Ovary (tissue), 9 donors: ENCODE data around the gene OCA2. TPM values are rescaled to one million over a fixed set of nuclear protein-coding genes. Genes with fewer than 3 reads are reported as not detected.

Source experiments
- DNase-seq, 5 donors: peaks; one replicate each; pipeline ENCODE4 v3.0.0-alpha.2; 2019 to 2020
- H3K27ac ChIP-seq, 2 donors: fragments of 200-600 bp; one replicate each; pipeline versions ENCODE4 v1.5.1 to v1.8.0; 2019 to 2022
- H3K27me3 ChIP-seq: fragments of 200-600 bp; one replicate; pipeline ENCODE4 v1.8.0; 2022
- H3K36me3 ChIP-seq: fragments of 200-600 bp; sonication (generic); one replicate; pipeline ENCODE4 v1.5.1; 2019
- H3K4me1 ChIP-seq: one replicate; pipeline ENCODE4 v1.8.1; 2013; ENCODE audit warnings: mild to moderate bottlenecking, moderate library complexity; ENCODE audit not compliant: insufficient read depth
- H3K4me3 ChIP-seq: fragments of 200-600 bp; sonication (generic); one replicate; pipeline ENCODE4 v1.5.1; 2017
- H3K9me3 ChIP-seq, 2 donors: fragments of 200-600 bp in 1 of 2; sonication (generic) in 1 of 2; one replicate each; pipeline versions ENCODE4 v1.5.1 to v1.8.1; 2013 to 2019; ENCODE audit warnings: mild to moderate bottlenecking in 1 of 2, moderate library complexity in 1 of 2
- CTCF ChIP-seq, 3 donors: fragments of 450-650 bp in 2 of 3; fragments of 200-600 bp in 1 of 3; IDR thresholded peaks; one replicate each; pipeline versions ENCODE4 v1.5.1 to v1.8.0; 2016 to 2022; ENCODE audit warnings: antibody characterized with exemption in 3 of 3, mild to moderate bottlenecking in 1 of 3
- EP300 ChIP-seq: sonication (generic); formaldehyde crosslinking; IDR thresholded peaks from one replicate; pipeline ENCODE4 v1.6.1; 2017; ENCODE audit warnings: antibody characterized with exemption
- POLR2A ChIP-seq: fragments of 450-650 bp; IDR thresholded peaks from one replicate; pipeline ENCODE4 v1.6.1; 2017; ENCODE audit warnings: antibody characterized with exemption, mild to moderate bottlenecking, moderate library complexity
- whole genome bisulfite sequencing, 3 donors: extraction: QIAGEN DNeasy Blood & Tissue Kit in 1 of 3; methylation state at CpG; one replicate each; pipeline versions ENCODE4 v1.1.5 to v1.1.7; 2013 to 2017; 5-methylcytosine and 5-hydroxymethylcytosine counted together
- intact Hi-C, 4 donors: fragments of 100-400 bp; cut with DNase I; formaldehyde crosslinking; loops; one replicate each; pipeline versions ENCODE4 v1.11.0 to v1.15.1; 2022 to 2023
- polyA plus RNA-seq, 2 donors: library from polyadenylated mRNA; stranded (reverse); fragments of 200-250 nt in 1 of 2; fragments of 350-450 nt in 1 of 2; fragmentation: Illumina TruSeq in 1 of 2; extraction: RNeasy Lipid Tissue Mini Kit (QIAGEN cat#74804) in 1 of 2; gene quantifications; one replicate each; pipeline ENCODE4 v1.2.3, GENCODE V29; 2013 to 2014
- total RNA-seq, 7 donors: library from RNA; depleted of rRNA in 2 of 7; stranded (reverse); fragments of >200 nt in 2 of 7; fragmentation: NEBNext Ultra II Directional in 3 of 7; extraction: Animal tissue kit (Norgen Biotek cat#: 25700) in 3 of 7; gene quantifications; one replicate each; pipeline versions ENCODE4 v1.1.0 to v1.2.4, GENCODE V29; 2016 to 2023
- donor health status: DM: no; HTN: no; CAD: no; lungs with moderate emphysema.
- donor health status: DM: no; HTN: no; CAD: no.
- donor health status: Bipolar disorder and iron deficiency.
- donor health status: DM: yes; HTN: yes; CAD: no.
- donor health status: DM: no; HTN: no; CAD: no.
- donor health status: DM: yes; HTN: yes; CAD: no.

The OCA2 gene
- total and polyA plus RNA-seq, 9 donors: 0.31 to 3.5 (median 0.68) TPM; not detected in 1

DNA sequence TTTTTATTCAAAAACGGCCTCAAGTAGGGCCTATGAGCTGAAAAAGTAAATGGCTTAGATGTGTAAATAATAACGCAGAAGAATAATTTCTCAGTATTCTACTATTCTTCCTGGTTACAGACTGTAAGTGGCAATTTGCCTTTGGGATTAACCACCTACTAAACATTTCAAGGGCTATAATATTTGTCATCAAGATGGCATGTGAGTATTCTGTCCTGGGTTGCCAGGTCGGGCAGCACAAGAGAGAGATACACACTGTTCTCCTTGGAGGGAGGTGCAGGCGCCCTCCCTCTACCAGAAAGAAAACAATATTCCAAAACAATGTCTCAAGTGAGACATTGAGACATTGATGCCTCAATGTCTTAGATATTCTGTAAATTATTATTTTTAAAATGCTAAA is 278.4 kb downstream of the OCA2 start:
- no peak for TF ChIP-seq CTCF (IDR thresholded peaks at IDR 0.05)
- no peak for TF ChIP-seq EP300
- no peak for TF ChIP-seq POLR2A
- Histone ChIP-seq H3K4me1 (no peaks in the 10 kb centered on the region), H3K4me3 (no peak overlapping the region), H3K27ac (no peak overlapping the region), H3K9me3 (no peaks in the 10 kb centered on the region), H3K36me3 (no peaks in the 10 kb centered on the region), H3K27me3 (no peaks in the 10 kb centered on the region)
- no peak for DNase-seq
- WGBS, 3 donors: 76 to 81% (median 77%) methylated on average over 4 of the region's 4 CpGs
- intact Hi-C loops: no loop called here

GRCh38 chr15:27820232-27820631 is 278.9 kb downstream of the OCA2 start:
- 78 to 81% (median 80%) methylated on average over 7 of the region's 7 CpGs for WGBS, 3 donors
- Histone ChIP-seq H3K4me1 (no peaks in the 10 kb centered on the region), H3K4me3 (no peak overlapping the region), H3K27me3 (no peaks in the 10 kb centered on the region), H3K36me3 (no peaks in the 10 kb centered on the region), H3K27ac (no peak overlapping the region), H3K9me3 (no peaks in the 10 kb centered on the region)
- no peak for TF ChIP-seq CTCF (IDR thresholded peaks at IDR 0.05)
- TF ChIP-seq POLR2A: no peak
- TF ChIP-seq EP300: no peak
- no peak for DNase-seq
- intact Hi-C loops: no loop called here

- TF ChIP-seq CTCF (IDR thresholded peaks at IDR 0.05) (no peak), EP300 (no peak), POLR2A (no peak)
- no peaks in the 10 kb centered on the region for H3K27me3 ChIP-seq
- no peaks in the 10 kb centered on the region for H3K9me3 ChIP-seq
- H3K36me3 ChIP-seq: no peaks in the 10 kb centered on the region
- intact Hi-C loops: loop anchor here in 1 of 4 donors (2.0 kb wide), 1 partner anchor 20 kb away; no protein-coding TSS in a partner anchor
- H3K4me1 ChIP-seq: no peaks in the 10 kb centered on the region
- DNase-seq: no peak
- H3K4me3 ChIP-seq: no peak overlapping the region
- 77 to 84% (median 81%) methylated on average over 3 of the region's 3 CpGs for WGBS, 3 donors
- H3K27ac ChIP-seq: no peak overlapping the region
These were observed 281.9 kb downstream of the OCA2 start for GRCh38 chr15:27817258-27817657.

DNA sequence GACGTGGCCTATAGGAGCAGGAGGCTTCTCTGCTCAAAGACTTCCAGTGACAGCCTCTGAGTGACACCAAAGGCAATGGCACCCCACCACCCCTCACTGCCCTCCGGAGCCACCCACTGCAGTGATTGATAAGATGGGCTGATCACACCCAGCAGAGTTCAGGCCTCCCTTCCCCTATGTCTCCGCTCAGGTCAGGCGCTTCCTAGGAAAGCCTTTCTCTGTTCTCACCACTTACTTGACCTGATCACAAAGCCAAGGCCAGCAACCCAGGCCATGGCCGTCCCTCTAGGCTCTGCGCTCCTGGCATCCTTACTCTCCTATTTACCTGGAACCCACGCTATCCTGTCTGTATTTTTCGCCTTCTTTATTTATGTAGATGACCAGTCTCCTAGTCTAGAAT is 282.3 kb downstream of the OCA2 start:
- TF ChIP-seq CTCF (IDR thresholded peaks at IDR 0.05): no peak
- no peak for TF ChIP-seq EP300
- no peak for TF ChIP-seq POLR2A
- Histone ChIP-seq H3K27ac (no peak overlapping the region), H3K27me3 (no peaks in the 10 kb centered on the region), H3K36me3 (no peaks in the 10 kb centered on the region), H3K4me3 (no peak overlapping the region), H3K9me3 (no peaks in the 10 kb centered on the region), H3K4me1 (no peaks in the 10 kb centered on the region)
- no peak for DNase-seq
- intact Hi-C loops: loop anchor here in 1 of 4 donors (2.0 kb wide), 1 partner anchor 20 kb away; no protein-coding TSS in a partner anchor
- WGBS, 3 donors: 87 to 94% (median 87%) methylated on average over 8 of the region's 8 CpGs

GRCh38 chr15:27815035-27815434 is 284.1 kb downstream of the OCA2 start:
- Histone ChIP-seq H3K27me3 (no peaks in the 10 kb centered on the region), H3K4me1 (no peaks in the 10 kb centered on the region), H3K4me3 (no peak overlapping the region), H3K27ac (no peak overlapping the region), H3K36me3 (no peaks in the 10 kb centered on the region), H3K9me3 (no peaks in the 10 kb centered on the region)
- intact Hi-C loops: no loop called here
- DNase-seq: no peak
- TF ChIP-seq POLR2A (no peak), EP300 (no peak), CTCF (IDR thresholded peaks at IDR 0.05) (no peak)
- WGBS, 3 donors: 81 to 88% (median 87%) methylated on average over 8 of the region's 8 CpGs
